Duodenal mucosa (tissue), 2 donors: ENCODE results near the gene CDX1.
A peak's percentile ranks its signal among the peaks of the same experiment; 100 is the strongest.

Experiments
- H3K27ac ChIP-seq: one replicate; pipeline ENCODE4 v1.7.0; 2013; ENCODE audit warnings: low read depth, low read length
- H3K27me3 ChIP-seq, 2 donors: one replicate each; pipeline ENCODE4 v1.7.0; 2013; ENCODE audit warnings: low read length in 2 of 2, control low read depth in 1 of 2; ENCODE audit not compliant: insufficient read depth in 2 of 2, control insufficient read depth in 1 of 2
- H3K36me3 ChIP-seq, 2 donors: one replicate each; pipeline ENCODE4 v1.7.0; 2013; ENCODE audit warnings: low read length in 2 of 2, control low read depth in 1 of 2; ENCODE audit not compliant: insufficient read depth in 2 of 2, control insufficient read depth in 1 of 2
- H3K4me1 ChIP-seq, 2 donors: one replicate each; pipeline ENCODE4 v1.7.0; 2013; ENCODE audit warnings: low read length in 2 of 2, control low read depth in 1 of 2; ENCODE audit not compliant: insufficient read depth in 2 of 2, control insufficient read depth in 1 of 2
- H3K4me3 ChIP-seq, 2 donors: one replicate each; pipeline ENCODE4 v1.7.0; 2013; ENCODE audit warnings: low read length in 2 of 2, low read depth in 1 of 2
- H3K9ac ChIP-seq, 2 donors: one replicate each; pipeline ENCODE4 v1.7.0; 2013; ENCODE audit warnings: low read length in 2 of 2, low read depth in 1 of 2
- H3K9me3 ChIP-seq, 2 donors: one replicate each; pipeline ENCODE4 v1.7.0; 2013; ENCODE audit warnings: low read length in 2 of 2, control low read depth in 1 of 2; ENCODE audit not compliant: control insufficient read depth in 1 of 2

CDX1 gene

DNA sequence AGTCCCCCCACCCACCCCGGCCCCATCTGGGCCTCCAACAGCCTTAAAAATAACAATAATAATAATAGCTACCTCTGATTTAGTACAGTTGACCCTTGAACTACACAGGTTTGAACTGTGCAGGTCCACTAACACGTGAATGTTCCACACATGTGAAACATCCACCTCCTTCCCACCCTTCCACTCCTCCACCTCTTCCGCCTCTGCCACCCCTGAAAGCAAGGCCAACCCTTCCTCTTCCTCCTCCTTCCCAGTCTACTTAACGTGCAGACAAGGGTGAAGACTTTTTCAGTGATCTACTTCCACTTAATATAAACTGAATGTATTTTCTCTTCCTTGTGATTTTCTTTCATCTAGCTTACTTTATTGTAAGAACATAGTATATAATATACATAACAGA is 21.7 kb upstream of the CDX1 start:
- no peak overlapping the region for H3K27ac ChIP-seq

DNA sequence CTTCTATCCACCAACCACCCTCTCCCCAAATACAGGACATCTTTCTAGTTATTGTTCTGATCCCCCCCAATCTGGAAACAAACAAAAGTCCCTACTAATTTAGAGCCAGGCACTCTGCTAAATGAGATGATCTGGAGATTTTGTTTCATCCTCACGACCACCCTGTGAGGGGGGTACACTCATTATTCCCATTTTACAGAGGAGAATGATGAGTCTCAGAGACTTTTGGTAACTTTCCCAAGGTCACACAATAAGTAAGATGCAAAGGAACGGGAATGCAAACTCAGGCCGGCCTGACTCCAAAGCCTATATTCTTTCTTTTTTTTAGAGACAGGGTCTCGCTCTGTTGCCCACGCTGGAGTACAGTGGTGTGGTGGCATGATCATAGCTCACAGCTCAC is 20.3 kb upstream of the CDX1 start:
- H3K9ac ChIP-seq = no peak overlapping the region
- no peak overlapping the region for H3K4me3 ChIP-seq
- no peaks in the 10 kb centered on the region for H3K36me3 ChIP-seq
- no peaks in the 10 kb centered on the region for H3K27me3 ChIP-seq
- no peaks in the 10 kb centered on the region for H3K9me3 ChIP-seq
- peaks cover 6 to 17% of the 10 kb centered on the region in 2 donors for H3K4me1 ChIP-seq
- H3K27ac ChIP-seq = no peak overlapping the region

More for the DNA sequence above, 21.7 kb upstream of the CDX1 start:
- H3K4me3 ChIP-seq = no peak overlapping the region
- no peaks in the 10 kb centered on the region for H3K27me3 ChIP-seq
- no peaks in the 10 kb centered on the region for H3K9me3 ChIP-seq
- H3K9ac ChIP-seq = no peak overlapping the region
- H3K4me1 ChIP-seq = peaks cover 10 to 30% of the 10 kb centered on the region in 2 donors
- H3K36me3 ChIP-seq = no peaks in the 10 kb centered on the region

DNA sequence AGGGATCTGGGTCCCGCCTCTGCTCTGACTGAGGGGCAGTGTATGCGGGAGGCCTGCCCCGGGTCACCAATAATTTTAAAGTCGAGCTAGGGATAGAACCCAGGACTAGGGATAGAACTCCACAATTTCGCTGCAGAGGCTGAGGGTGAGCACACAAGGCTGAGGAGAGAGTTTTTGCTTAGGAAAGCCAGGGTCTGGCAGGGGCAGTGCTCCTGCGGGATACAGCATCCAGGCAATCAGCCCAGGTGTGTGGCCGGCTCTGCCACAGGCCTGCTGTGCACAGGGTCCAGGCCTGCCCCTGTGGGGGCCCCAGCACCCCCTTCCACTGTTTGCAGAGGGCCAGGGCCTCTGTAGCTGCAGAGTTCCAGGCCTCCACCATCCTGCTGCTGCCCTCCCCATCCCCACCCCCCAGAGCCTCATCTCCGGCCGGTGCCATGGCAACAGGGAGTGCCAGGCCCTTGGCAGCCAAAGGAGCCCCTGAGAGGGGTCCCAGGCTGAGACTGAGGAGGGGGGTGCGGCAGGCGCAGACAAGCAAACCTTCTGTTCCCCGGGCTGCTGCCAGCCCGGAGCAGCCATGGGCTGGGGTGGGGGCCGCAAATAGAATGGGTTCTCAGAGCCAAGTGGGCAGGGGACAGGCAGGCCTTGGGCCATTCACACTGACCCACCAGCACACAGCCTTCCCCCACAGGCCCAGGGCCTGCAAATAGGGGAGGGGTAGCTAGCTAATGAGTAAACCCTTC is 19.5 kb upstream of the CDX1 start:
- H3K9ac ChIP-seq = no peak overlapping the region
- no peaks in the 10 kb centered on the region for H3K36me3 ChIP-seq
- H3K4me1 ChIP-seq = peaks cover 0 to 12% of the 10 kb centered on the region in 2 donors
- H3K27ac ChIP-seq = no peak overlapping the region
- H3K9me3 ChIP-seq = no peaks in the 10 kb centered on the region
- no peaks in the 10 kb centered on the region for H3K27me3 ChIP-seq
- no peak overlapping the region for H3K4me3 ChIP-seq

DNA sequence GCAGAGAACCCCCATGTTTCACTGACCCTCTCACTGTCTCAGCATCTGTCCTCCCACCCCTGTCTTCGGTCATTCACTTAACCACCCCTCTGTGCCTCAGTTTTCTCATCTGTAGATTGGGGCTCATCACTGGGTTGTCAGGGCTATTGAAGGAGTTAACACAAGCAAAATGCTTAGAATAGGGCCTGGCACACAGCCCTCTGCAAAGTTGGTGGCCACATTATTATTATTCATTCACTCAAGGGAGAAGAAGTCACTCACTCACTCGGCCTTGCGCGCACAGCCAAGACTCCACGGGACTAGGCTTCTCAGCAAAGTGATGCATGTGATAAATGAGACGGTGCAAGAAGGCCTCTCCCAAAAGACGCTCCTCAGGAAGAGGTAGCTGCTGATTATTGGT is 18.9 kb upstream of the CDX1 start:
- Histone ChIP-seq H3K27me3 (no peaks in the 10 kb centered on the region), H3K36me3 (no peaks in the 10 kb centered on the region), H3K9ac (no peak overlapping the region), H3K4me3 (no peak overlapping the region), H3K4me1 (peaks cover 0 to 9% of the 10 kb centered on the region in 2 donors), H3K27ac (no peak overlapping the region), H3K9me3 (no peaks in the 10 kb centered on the region)

DNA sequence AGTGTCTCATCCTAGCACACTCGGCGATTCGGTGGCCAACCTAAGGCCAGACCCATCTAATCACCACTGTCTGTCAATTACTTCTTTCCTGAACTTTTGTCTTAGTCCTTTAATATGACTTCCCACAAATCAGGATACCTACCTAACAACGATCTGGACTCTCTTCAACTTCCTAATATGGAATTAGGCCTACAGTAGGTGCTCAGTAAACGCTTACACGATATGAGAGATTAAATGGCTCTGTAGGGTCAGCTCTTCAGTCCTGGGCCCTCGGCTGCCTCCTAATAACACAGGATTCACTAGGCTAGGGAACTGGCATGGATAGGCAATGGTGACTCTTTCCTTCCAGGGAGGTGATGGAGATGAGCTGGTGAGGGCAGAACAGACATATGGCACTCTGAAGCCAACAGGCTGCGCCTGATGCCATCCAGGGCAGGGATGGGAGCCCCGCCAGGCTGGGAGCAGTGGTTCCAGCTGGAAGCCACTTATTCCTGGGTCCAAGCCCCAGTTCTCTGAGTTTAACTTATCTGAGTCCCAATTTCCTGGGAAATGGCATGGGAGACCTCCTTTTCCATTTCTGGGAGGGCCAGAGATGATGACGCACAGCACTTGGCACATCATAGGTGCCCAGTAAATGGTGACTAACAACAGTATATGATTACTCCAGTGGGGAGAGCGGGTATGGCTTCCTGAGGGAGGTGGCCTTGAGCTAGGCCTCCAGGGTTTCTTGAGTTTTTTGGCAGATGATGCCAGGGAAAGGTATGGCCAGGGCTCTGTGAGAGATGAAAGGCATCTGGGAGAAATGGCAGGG is 18.3 kb upstream of the CDX1 start:
- no peaks in the 10 kb centered on the region for H3K9me3 ChIP-seq
- H3K27me3 ChIP-seq = no peaks in the 10 kb centered on the region
- H3K4me1 ChIP-seq = peaks cover 0 to 9% of the 10 kb centered on the region in 2 donors
- H3K27ac ChIP-seq = no peak overlapping the region
- H3K9ac ChIP-seq = no peak overlapping the region
- no peaks in the 10 kb centered on the region for H3K36me3 ChIP-seq
- no peak overlapping the region for H3K4me3 ChIP-seq

DNA sequence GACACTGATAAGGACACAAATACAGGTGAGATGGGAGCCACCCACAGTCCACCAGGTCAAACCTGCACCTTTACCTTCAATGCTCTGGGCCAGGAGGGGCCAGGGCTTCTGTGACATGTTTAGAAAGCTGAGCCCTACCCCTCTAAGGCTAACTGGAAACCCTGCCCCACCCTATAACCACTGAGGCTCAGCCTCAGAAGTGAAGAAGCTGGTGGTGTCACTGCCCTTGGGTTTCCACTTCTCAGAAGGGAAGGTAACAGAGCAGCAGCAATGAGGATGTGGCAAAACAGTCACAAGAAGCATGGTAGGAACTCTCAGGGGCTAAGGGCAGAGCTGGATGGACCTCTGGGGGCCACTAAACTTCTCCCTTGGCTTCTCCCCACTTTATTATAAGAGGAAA is 17.0 kb upstream of the CDX1 start:
- H3K4me3 ChIP-seq = no peak overlapping the region
- H3K9me3 ChIP-seq = no peaks in the 10 kb centered on the region
- peaks cover 0 to 4% of the 10 kb centered on the region in 2 donors for H3K4me1 ChIP-seq
- H3K9ac ChIP-seq = no peak overlapping the region
- H3K36me3 ChIP-seq = no peaks in the 10 kb centered on the region
- H3K27ac ChIP-seq = no peak overlapping the region
- no peaks in the 10 kb centered on the region for H3K27me3 ChIP-seq

DNA sequence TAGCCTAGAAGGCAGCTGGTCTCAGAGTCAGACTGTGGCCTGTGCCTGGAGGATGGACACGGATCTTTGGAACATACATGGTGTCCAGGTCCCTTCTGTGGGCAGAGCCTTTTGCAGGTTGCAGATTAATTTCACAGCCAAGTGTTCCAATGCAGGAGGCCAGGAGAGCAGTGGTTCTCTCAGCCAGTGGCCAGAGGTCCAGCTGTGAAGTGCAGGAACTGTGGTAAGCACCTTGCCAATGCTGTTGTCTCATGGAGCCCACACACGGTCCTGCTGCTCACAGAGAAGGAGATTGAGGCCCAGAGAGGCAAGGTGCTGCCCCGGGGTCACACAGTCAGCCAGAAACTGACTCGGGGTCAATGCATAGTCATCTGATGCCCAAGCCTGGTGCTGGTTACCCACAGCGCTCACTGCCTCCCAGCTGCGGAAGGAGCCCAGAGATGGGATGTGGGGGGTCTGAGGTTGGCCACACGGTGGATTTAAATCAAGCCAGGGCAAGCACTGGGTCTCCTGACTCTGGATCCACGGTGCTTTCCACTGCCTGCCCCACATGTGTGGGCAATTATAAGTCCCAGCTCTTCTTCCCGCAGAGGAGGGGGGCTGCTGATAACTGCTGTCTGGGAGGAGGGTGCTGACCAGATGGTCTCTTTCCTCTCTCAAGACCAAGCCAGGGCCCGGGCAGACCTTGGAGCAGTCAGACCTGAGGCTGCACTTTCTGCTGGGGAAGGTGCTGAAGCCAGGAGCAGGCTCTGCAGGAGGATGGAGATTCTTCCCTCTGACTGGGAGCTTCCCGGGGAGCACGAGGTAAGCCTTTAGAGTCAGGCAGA is 13.7 kb upstream of the CDX1 start:
- Histone ChIP-seq H3K4me1 (peaks cover 0 to 4% of the 10 kb centered on the region in 2 donors), H3K4me3 (peak overlapping the region in 1 of 2 donors; percentile 60)

DNA sequence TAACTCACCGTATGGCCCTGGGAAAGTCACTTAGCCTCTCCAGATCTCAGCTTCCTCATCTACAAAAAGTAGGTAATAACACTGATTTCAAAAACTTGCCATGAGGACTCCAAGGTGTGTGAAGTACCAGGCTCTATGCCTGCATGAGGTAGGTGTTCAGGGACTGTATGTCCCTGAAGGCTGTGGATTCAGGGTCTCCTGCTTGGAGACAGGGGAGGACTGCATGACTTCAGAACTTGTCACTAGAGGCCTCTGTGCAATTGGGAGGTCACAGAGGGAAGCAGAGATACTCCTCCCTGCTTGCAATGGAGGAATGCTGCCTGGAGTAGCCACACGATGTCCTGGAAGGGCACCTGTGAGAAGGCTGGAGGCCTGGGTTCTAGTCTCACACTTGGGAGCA is 13.1 kb upstream of the CDX1 start:
- Histone ChIP-seq H3K9ac (no peak overlapping the region), H3K4me1 (peaks cover 0 to 4% of the 10 kb centered on the region in 2 donors), H3K36me3 (no peaks in the 10 kb centered on the region), H3K27ac (no peak overlapping the region), H3K4me3 (peak overlapping the region in 1 of 2 donors; percentile 60), H3K9me3 (no peaks in the 10 kb centered on the region), H3K27me3 (no peaks in the 10 kb centered on the region)

More for the DNA sequence above, 13.7 kb upstream of the CDX1 start:
- H3K9me3 ChIP-seq = no peaks in the 10 kb centered on the region
- H3K9ac ChIP-seq = peak overlapping the region in 1 of 2 donors; percentile 8
- peak overlapping the region; percentile 45 for H3K27ac ChIP-seq
- no peaks in the 10 kb centered on the region for H3K36me3 ChIP-seq
- H3K27me3 ChIP-seq = no peaks in the 10 kb centered on the region

DNA sequence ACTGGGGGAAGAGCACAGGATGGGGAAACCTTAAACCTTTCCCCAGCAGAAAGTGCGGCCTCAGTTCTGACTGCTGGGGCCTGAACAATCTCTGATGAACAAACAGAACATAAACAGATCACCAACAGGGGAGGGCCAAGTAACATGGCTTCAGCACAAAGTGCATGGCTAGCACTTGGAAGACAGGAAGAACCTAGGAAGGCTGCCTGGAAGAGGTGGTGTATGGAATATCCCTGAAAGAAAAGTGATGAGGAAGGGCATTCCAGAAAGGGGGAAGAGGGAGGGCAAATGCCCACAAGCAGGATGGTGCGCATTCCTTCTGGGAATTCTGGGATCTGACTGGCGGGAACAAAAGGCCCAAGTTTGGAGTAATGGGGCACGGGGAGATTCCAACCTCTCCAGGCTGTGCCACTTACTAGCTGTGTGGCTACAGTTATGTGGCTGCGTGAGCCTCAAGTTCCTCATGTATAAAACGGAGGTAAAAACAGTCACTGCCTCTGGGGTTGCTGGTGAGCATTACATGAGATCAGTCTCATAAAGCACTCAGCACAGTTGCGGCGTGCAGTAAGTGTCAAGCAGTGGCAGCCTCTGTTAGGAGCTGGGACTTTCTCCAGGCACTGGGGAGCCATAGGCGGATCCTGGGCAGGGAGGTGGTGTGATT is 12.5 kb upstream of the CDX1 start:
- Histone ChIP-seq H3K4me3 (peak overlapping the region; percentile 51 to 60), H3K9ac (peak overlapping the region; percentile 38 to 42), H3K27ac (no peak overlapping the region)

More for the DNA sequence above, 12.5 kb upstream of the CDX1 start:
- H3K4me1 ChIP-seq = peaks cover 0 to 4% of the 10 kb centered on the region in 2 donors
- H3K9me3 ChIP-seq = no peaks in the 10 kb centered on the region
- H3K27me3 ChIP-seq = no peaks in the 10 kb centered on the region
- no peaks in the 10 kb centered on the region for H3K36me3 ChIP-seq
